ENCODE results near the gene PTDSS2. TPM values are rescaled to one million over a fixed set of nuclear protein-coding genes. Genes with fewer than 3 reads are reported as not detected.
"Not testable (repeated sequence)": the region's sequence is repeated elsewhere in the genome, so short reads cannot be mapped to it uniquely, and the experiment has no call there.

PTDSS2 gene
- total RNA-seq (2021), result 33.5 and 37.6 TPM in 2 replicates
- percentile 49 among the genes with signal in this experiment for Bru-seq, nascent RNA
- BruChase-seq, experiment 1, labeled RNA remaining after a 2-hour chase, result percentile 57 among the genes with signal in this experiment
- BruChase-seq, experiment 2, labeled RNA remaining after a 6-hour chase, result percentile 64 among the genes with signal in this experiment
- long read RNA-seq, transcript PTDSS2-201 (12 exons, 2,445 nt), result major isoform, 53 of 70 reads
- long read RNA-seq, partial matches to known transcripts, result 1 of 70 reads
- long read RNA-seq, other reads (novel, unspliced or antisense), result 15 of 70 reads

DNA sequence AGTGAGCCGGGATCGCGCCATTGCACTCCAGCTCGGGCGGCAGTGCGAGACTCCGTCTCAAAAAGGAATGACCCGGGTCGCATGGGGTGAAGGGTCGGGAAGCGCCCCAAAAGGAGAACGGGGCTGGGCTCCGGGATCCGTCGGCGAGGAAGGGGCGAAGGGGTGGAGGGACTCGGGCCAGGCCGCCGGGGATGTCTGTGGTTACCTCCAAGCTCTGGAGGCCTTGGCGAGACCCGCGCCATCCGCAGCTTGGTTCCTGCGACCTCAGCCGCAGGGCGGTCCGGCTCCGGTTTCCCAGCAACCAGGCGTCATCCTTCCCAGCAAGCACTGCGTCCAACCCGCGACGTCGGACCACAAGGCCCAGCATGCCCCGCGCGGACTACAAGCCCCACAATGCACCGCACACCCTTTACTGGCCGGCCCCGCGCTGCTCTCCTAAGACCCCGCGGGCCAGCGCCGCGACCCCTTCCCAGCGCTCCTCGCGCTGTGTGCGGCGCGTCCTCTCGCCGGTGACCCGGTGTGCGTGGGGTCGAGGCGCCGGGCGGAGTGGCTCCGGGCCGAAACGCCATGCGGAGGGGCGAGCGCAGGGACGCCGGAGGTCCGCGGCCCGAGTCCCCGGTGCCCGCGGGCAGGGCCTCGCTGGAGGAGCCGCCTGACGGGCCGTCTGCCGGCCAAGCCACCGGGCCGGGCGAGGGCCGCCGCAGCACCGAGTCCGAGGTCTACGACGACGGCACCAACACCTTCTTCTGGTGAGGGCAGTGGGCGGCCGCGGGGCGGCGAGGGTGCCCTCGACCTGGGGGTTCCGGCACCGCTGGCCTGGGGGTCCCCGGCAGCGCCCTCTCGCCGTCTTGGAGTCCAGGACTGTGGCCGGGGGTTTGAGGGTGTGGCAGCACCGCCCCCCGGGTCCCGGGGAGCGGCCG lies at the start of gene PTDSS2:
PTDSS2 (plus strand) TSS at position 391 of the 920 bp plus-strand sequence; CDS start at position 568, 177 bp downstream.
- H3K4me1 ChIP-seq (ENCODE audit: insufficient read depth, low read length, poor library complexity, severe bottlenecking), result peaks cover 8% of the 10 kb centered on the region
- H3K27ac ChIP-seq (ENCODE audit: low read depth, low read length, poor library complexity, severe bottlenecking), result peak within 1 kb of the TSS; percentile 87
- no peaks in the 10 kb centered on the region for H3K36me3 ChIP-seq (ENCODE audit: insufficient read depth, low read length, poor library complexity, severe bottlenecking)
- H3K4me3 ChIP-seq (ENCODE audit: low read depth, low read length, poor library complexity, severe bottlenecking), result peak within 1 kb of the TSS; percentile 95
- H3K27me3 ChIP-seq (replicated peaks; ENCODE audit: insufficient read depth, low read depth, low read length, poor library complexity), result no peaks in the 10 kb centered on the region
- no peaks in the 10 kb centered on the region for H3K9me3 ChIP-seq (ENCODE audit: low read depth, low read length, poor library complexity, severe bottlenecking)
- CTCF ChIA-PET, result interaction anchor here (1.0 kb wide), 1 partner anchor 43 kb away, joined by 4 read pairs; no protein-coding TSS in a partner anchor
- POLR2A ChIA-PET (ENCODE audit: low non-redundant PET), result interaction anchor here (0.6 kb wide), 1 partner anchor 310 kb away, joined by 5 read pairs; no protein-coding TSS in a partner anchor
- intact Hi-C loops (cut with micrococcal nuclease; ENCODE audit: unreplicated experiment), result loop anchor here (10.0 kb wide), 1 partner anchor 245 kb away; the partner anchor contains the start of genes BET1L and RIC8A
- peak; percentile 95 for DNase-seq (ENCODE audit: low spot score)
- BruUV-seq (replicated peaks), result no TSS peak
- TF ChIP-seq, protein P1, sequence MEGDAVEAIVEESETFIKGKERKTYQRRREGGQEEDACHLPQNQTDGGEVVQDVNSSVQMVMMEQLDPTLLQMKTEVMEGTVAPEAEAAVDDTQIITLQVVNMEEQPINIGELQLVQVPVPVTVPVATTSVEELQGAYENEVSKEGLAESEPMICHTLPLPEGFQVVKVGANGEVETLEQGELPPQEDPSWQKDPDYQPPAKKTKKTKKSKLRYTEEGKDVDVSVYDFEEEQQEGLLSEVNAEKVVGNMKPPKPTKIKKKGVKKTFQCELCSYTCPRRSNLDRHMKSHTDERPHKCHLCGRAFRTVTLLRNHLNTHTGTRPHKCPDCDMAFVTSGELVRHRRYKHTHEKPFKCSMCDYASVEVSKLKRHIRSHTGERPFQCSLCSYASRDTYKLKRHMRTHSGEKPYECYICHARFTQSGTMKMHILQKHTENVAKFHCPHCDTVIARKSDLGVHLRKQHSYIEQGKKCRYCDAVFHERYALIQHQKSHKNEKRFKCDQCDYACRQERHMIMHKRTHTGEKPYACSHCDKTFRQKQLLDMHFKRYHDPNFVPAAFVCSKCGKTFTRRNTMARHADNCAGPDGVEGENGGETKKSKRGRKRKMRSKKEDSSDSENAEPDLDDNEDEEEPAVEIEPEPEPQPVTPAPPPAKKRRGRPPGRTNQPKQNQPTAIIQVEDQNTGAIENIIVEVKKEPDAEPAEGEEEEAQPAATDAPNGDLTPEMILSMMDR (conservative IDR thresholded peaks at IDR 0.05; ENCODE audit: low read depth, low read length), result no peak
- no peak for TF ChIP-seq EZH2 (IDR thresholded peaks at IDR 0.05; ENCODE audit: borderline replicate concordance, low read depth, low read length, poor library complexity, severe bottlenecking)

DNA sequence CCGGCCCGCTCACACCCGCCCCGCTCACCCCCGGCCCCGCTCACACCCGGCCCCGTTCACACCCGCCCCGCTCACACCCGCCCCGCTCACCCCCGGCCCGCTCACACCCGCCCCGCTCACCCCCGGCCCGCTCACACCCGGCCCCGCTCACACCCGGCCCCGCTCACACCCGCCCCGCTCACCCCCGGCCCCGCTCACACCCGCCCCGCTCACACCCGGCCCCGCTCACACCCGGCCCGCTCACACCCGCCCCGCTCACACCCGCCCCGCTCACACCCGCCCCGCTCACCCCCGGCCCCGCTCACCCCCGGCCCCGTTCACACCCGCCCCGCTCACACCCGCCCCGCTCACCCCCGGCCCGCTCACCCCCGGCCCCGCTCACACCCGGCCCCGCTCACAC lies 48.9 kb upstream of the PTDSS2 start:
- POLR2A ChIA-PET (ENCODE audit: low non-redundant PET); intact Hi-C loops (cut with micrococcal nuclease; ENCODE audit: unreplicated experiment); H3K36me3 ChIP-seq (ENCODE audit: insufficient read depth, low read length, poor library complexity, severe bottlenecking); CTCF ChIA-PET; BruUV-seq (replicated peaks); DNase-seq (ENCODE audit: low spot score); H3K4me1 ChIP-seq (ENCODE audit: insufficient read depth, low read length, poor library complexity, severe bottlenecking); H3K9me3 ChIP-seq (ENCODE audit: low read depth, low read length, poor library complexity, severe bottlenecking); H3K4me3 ChIP-seq (ENCODE audit: low read depth, low read length, poor library complexity, severe bottlenecking); H3K27me3 ChIP-seq (replicated peaks; ENCODE audit: insufficient read depth, low read depth, low read length, poor library complexity); H3K27ac ChIP-seq (ENCODE audit: low read depth, low read length, poor library complexity, severe bottlenecking): not testable (repeated sequence)

DNA sequence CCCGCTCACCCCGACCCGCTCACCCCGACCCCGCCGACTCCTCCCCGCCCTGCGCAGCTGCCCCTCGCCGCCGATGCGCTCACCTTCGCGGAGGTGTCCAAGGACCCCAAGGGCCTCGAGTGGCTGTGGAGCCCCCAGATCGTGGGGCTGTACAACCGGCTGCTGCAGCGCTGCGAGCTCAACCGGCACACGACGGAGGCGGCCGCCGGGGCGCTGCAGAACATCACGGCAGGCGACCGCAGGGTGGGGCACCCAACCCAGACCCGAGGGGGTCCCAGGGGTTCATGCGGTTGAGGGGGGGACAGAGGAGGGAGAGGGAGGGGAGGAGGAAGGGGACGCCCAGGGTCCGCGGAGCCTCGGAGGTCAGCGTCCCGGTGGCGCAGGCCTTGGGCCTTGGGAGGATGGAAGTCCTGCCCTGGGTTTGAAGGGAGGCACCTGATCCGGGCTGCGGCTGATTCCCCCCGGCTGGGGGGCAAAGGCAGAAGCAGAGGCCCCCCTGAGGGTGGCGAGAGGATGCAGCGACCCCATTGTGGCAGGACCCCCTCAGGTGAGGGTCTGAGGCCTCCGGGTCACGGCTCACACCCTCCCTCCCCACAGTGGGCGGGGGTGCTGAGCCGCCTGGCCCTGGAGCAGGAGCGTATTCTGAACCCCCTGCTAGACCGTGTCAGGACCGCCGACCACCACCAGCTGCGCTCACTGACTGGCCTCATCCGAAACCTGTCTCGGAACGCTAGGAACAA lies 46.9 kb upstream of the PTDSS2 start:
- no peak for DNase-seq (ENCODE audit: low spot score)
- TF ChIP-seq, protein P1 (conservative IDR thresholded peaks at IDR 0.05; ENCODE audit: low read depth, low read length), result no peak
- no peak for TF ChIP-seq EZH2 (IDR thresholded peaks at IDR 0.05; ENCODE audit: borderline replicate concordance, low read depth, low read length, poor library complexity, severe bottlenecking)
- no TSS peak for BruUV-seq (replicated peaks)
- H3K27ac ChIP-seq (ENCODE audit: low read depth, low read length, poor library complexity, severe bottlenecking), result no peak overlapping the region
- POLR2A ChIA-PET (ENCODE audit: low non-redundant PET), result no interaction called here
- H3K4me3 ChIP-seq (ENCODE audit: low read depth, low read length, poor library complexity, severe bottlenecking), result no peak overlapping the region
- H3K36me3 ChIP-seq (ENCODE audit: insufficient read depth, low read length, poor library complexity, severe bottlenecking), result no peaks in the 10 kb centered on the region
- no peaks in the 10 kb centered on the region for H3K27me3 ChIP-seq (replicated peaks; ENCODE audit: insufficient read depth, low read depth, low read length, poor library complexity)
- CTCF ChIA-PET, result no interaction called here
- intact Hi-C loops (cut with micrococcal nuclease; ENCODE audit: unreplicated experiment), result no loop called here
- no peaks in the 10 kb centered on the region for H3K9me3 ChIP-seq (ENCODE audit: low read depth, low read length, poor library complexity, severe bottlenecking)
- peaks cover 7% of the 10 kb centered on the region for H3K4me1 ChIP-seq (ENCODE audit: insufficient read depth, low read length, poor library complexity, severe bottlenecking)

All from A673 (cell line).